Right atrium auricular region (tissue), 2 donors: ENCODE results near the gene NECTIN2. TPM values are rescaled to one million over a fixed set of nuclear protein-coding genes. Genes with fewer than 3 reads are reported as not detected.
"Not testable (repeated sequence)": the region's sequence is repeated elsewhere in the genome, so short reads cannot be mapped to it uniquely, and the experiment has no call there.

Experiments
- DNase-seq: peaks from one replicate; pipeline ENCODE4 v3.0.0-alpha.2; 2019; ENCODE audit warnings: low spot score
- H3K27ac ChIP-seq, 2 donors: fragments of 200-600 bp; sonication (generic); 1 replicate in 1 of 2; 2 replicates in 1 of 2; pipeline ENCODE4 v1.5.1; 2016 to 2019
- H3K27me3 ChIP-seq, 2 donors: fragments of 200-600 bp; sonication (generic); one replicate each; pipeline versions ENCODE4 v1.5.1 to v1.6.0; 2017 to 2019
- H3K36me3 ChIP-seq: fragments of 200-600 bp; sonication (generic); one replicate; pipeline ENCODE4 v1.5.1; 2016
- H3K4me1 ChIP-seq, 2 donors: fragments of 200-600 bp; sonication (generic); one replicate each; pipeline versions ENCODE4 v1.5.1 to v1.6.0; 2017 to 2019
- H3K4me3 ChIP-seq, 2 donors: fragments of 200-600 bp; sonication (generic); 1 replicate in 1 of 2; 2 replicates in 1 of 2; pipeline ENCODE4 v1.5.1; 2017 to 2019; ENCODE audit warnings: mild to moderate bottlenecking in 1 of 2, moderate library complexity in 1 of 2
- H3K9me3 ChIP-seq, 2 donors: fragments of 200-600 bp; sonication (generic); one replicate each; pipeline ENCODE4 v1.5.1; 2019
- total RNA-seq, 2 donors: library from RNA; depleted of rRNA; stranded (reverse); fragments of >200 nt; gene quantifications; one replicate each; pipeline ENCODE4 v1.1.0, GENCODE V29; 2016
- TF ChIP-seq, protein P1 (sequence below), 2 donors: fragments of 200-600 bp; sonication (generic); IDR thresholded peaks; one replicate each; pipeline ENCODE4 v1.5.1; 2019; ENCODE audit warnings: antibody characterized with exemption in 2 of 2

The NECTIN2 gene
- total RNA-seq, 2 donors from 2014 or later: 65.1 to 95.7 TPM

DNA sequence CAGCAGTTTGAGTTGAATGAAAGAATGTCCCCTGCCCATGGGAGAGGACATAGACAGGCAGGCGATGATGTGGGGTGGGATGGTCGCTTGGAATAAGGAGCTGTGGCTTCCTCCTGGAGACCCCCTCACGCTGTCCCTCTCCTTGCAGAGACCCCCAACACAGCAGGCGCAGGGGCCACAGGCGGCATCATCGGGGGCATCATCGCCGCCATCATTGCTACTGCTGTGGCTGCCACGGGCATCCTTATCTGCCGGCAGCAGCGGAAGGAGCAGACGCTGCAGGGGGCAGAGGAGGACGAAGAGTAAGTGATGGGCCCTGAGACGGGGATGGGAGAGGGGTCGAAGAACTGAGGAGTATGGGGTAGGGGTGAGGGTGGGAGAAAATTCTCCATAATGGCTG lies 36.0 kb downstream of the NECTIN2 start:
- TF ChIP-seq, protein P1, sequence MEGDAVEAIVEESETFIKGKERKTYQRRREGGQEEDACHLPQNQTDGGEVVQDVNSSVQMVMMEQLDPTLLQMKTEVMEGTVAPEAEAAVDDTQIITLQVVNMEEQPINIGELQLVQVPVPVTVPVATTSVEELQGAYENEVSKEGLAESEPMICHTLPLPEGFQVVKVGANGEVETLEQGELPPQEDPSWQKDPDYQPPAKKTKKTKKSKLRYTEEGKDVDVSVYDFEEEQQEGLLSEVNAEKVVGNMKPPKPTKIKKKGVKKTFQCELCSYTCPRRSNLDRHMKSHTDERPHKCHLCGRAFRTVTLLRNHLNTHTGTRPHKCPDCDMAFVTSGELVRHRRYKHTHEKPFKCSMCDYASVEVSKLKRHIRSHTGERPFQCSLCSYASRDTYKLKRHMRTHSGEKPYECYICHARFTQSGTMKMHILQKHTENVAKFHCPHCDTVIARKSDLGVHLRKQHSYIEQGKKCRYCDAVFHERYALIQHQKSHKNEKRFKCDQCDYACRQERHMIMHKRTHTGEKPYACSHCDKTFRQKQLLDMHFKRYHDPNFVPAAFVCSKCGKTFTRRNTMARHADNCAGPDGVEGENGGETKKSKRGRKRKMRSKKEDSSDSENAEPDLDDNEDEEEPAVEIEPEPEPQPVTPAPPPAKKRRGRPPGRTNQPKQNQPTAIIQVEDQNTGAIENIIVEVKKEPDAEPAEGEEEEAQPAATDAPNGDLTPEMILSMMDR (IDR thresholded peaks at IDR 0.05): no peak
- Histone ChIP-seq H3K27me3 (no peaks in the 10 kb centered on the region), H3K27ac (no peak overlapping the region), H3K9me3 (no peaks in the 10 kb centered on the region), H3K4me3 (no peak overlapping the region), H3K36me3 (peaks cover 21% of the 10 kb centered on the region), H3K4me1 (no peaks in the 10 kb centered on the region)
- DNase-seq: no peak

DNA sequence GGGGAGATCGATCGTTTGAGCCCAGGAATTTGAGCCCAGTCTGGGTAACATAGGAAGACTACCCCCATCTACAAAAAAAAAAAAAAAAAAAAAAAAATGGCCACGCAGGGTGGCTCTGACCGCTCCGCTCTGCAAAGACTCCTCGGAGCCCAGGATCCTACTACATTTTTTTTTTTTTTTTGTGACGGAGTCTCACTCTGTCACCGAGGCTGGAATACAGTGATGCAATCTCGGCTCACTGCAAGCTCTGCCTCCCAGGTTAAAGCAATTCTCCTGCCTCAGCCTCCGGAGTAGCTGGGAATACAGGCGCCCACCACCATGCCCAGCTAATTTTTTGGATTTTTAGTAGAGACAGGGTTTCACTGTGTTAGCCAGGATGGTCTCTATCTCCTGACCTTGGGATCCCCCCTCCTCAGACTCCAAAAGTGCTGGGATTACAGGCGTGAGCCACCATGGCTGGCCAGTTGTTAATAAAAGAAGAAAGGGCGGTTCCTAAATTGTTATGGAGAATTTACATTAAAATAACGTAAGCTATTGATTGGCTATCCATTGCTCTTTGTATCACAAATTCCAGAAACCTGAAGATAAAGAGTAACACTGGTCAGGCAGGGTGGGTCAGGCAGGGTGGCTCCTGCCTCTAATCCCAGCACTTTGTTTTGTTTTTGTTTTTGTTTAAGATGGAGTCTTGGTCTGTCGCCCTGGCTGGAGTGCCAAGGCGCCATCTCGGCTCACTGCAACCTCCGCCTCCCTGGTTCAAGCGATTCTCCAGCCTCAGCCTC lies 36.7 kb downstream of the NECTIN2 start:
- H3K4me3 ChIP-seq, H3K27me3 ChIP-seq, H3K9me3 ChIP-seq, DNase-seq, H3K4me1 ChIP-seq, H3K27ac ChIP-seq: not testable (repeated sequence)
- peaks cover 20% of the 10 kb centered on the region for H3K36me3 ChIP-seq

DNA sequence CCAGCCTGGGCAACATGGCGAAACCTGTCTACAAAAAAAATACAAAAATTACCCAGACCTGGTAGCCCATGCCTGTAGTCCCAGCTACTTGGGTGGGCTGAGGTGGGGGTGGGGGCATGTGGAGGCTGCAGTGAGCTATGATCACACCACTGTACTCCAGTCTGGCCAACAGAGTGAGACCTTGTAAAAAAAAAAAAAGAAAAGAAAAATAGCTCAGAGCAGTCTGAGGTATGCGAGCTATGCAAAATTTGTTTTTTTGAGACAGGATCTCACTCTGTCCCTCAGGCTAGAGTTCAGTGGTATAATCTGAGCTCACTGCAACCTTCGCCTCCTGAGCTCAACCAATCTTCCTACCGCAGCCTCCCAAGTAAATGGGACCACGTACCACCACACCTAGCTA lies 37.8 kb downstream of the NECTIN2 start:
- TF ChIP-seq, protein P1 (IDR thresholded peaks at IDR 0.05): no peak
- no peak overlapping the region for H3K27ac ChIP-seq
- no peaks in the 10 kb centered on the region for H3K4me1 ChIP-seq
- peaks cover 19% of the 10 kb centered on the region for H3K36me3 ChIP-seq
- H3K4me3 ChIP-seq: no peak overlapping the region
- H3K9me3 ChIP-seq: no peaks in the 10 kb centered on the region
- DNase-seq: no peak
- no peaks in the 10 kb centered on the region for H3K27me3 ChIP-seq

DNA sequence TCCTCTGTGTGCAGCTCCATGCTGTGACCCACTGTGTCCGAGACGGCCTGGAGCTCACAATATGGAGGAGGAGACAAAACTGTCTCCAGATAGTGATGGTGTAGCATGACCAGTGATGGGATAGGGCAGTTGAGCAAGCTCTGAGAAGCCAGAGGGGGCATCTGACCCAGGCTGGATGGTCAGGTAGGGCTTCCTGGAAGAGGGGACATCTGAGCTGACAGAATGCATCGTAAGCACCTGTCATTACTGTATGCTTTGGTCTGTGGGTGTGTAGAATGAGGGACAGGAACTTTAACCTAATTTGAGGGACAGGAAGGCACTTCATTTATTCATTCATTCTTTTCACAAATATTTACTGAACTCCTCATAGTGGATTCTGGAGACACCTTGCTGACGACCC lies 38.5 kb downstream of the NECTIN2 start:
- peaks cover 0 to 4% of the 10 kb centered on the region in 2 donors for H3K4me1 ChIP-seq
- peaks cover 15% of the 10 kb centered on the region for H3K36me3 ChIP-seq
- H3K9me3 ChIP-seq: no peaks in the 10 kb centered on the region
- DNase-seq: no peak
- H3K4me3 ChIP-seq: no peak overlapping the region
- TF ChIP-seq, protein P1 (IDR thresholded peaks at IDR 0.05): no peak
- H3K27ac ChIP-seq: no peak overlapping the region
- H3K27me3 ChIP-seq: no peaks in the 10 kb centered on the region

DNA sequence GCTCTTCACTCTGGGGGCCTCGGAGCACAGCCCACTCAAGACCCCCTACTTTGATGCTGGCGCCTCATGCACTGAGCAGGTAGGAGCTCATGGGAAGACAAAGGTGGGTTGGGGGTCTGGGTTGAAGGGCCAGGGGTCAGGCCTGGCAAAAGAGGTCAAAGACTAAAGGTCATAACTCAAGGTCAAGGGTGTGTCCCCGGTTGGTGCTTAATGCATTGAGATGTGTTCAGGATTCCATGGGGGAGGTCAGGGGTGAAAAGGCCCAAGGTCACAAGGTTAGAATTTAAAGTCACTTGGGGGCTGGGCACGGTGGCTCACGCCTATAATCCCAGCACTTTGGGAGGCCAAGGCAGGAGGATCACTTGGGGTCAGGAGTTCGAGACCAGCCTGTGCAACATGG lies 40.0 kb downstream of the NECTIN2 start:
- no peak overlapping the region for H3K27ac ChIP-seq
- H3K4me1 ChIP-seq: peaks cover 0 to 10% of the 10 kb centered on the region in 2 donors
- no peaks in the 10 kb centered on the region for H3K27me3 ChIP-seq
- H3K9me3 ChIP-seq: no peaks in the 10 kb centered on the region
- DNase-seq: no peak
- TF ChIP-seq, protein P1 (IDR thresholded peaks at IDR 0.05): no peak
- H3K4me3 ChIP-seq: no peak overlapping the region
- peaks cover 15% of the 10 kb centered on the region for H3K36me3 ChIP-seq

DNA sequence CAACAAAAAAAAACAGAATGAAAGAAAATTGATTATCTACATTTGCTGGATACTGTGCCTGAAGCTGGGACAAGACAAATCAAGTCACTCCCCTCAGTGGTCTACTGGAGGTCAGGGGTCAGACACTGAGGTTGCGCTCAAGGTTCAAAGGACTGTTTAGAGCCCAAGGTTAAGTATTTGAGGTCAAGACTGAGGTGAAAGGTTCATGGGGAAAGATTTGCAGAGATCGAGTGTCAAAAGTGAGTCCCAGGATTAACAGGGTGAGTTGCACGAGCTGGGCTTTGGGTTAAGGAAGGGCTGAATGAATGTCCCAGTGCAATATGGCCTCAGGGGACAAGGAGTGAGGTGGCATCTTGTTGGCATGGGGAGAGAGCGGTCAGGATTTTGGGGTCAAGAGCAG lies 41.6 kb downstream of the NECTIN2 start:
- peaks cover 19% of the 10 kb centered on the region for H3K36me3 ChIP-seq
- H3K27me3 ChIP-seq: no peaks in the 10 kb centered on the region

DNA sequence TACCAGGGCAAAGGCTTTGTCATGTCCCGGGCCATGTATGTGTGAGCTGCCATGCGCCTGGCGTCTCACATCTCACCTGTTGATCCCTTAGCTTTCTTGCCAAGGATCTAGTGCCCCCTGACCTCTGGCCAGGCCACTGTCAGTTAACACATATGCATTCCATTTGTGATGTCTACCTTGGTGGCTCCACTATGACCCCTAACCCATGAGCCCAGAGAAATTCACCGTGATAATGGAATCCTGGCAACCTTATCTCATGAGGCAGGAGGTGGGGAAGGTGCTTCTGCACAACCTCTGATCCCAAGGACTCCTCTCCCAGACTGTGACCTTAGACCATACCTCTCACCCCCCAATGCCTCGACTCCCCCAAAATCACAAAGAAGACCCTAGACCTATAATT lies 42.2 kb downstream of the NECTIN2 start:
- H3K36me3 ChIP-seq: peaks cover 26% of the 10 kb centered on the region
- H3K4me3 ChIP-seq, H3K27me3 ChIP-seq, DNase-seq, H3K27ac ChIP-seq, H3K9me3 ChIP-seq: not testable (repeated sequence)
- H3K4me1 ChIP-seq: peaks cover 0 to 25% of the 10 kb centered on the region in 2 donors

More for the DNA sequence above, 41.6 kb downstream of the NECTIN2 start:
- DNase-seq: no peak
- H3K4me3 ChIP-seq: no peak overlapping the region
- TF ChIP-seq, protein P1 (IDR thresholded peaks at IDR 0.05): no peak
- no peak overlapping the region for H3K27ac ChIP-seq
- peaks cover 0 to 22% of the 10 kb centered on the region in 2 donors for H3K4me1 ChIP-seq
- H3K9me3 ChIP-seq: no peaks in the 10 kb centered on the region
